ENCODE measurements around the gene HCLS1. TPM values are rescaled to one million over a fixed set of nuclear protein-coding genes. Genes with fewer than 3 reads are reported as not detected.

Gene HCLS1
- total and polyA plus RNA-seq, 9 of the 15 experiments (the other 6 are each of a cell fraction or from before 2014, with no cell fraction given), result 4.8 to 34.1 (median 22.0) TPM

GRCh38 chr3:121670676-121671075, 10.0 kb upstream of the HCLS1 start:
- no peak overlapping the region for H3K4me3 ChIP-seq
- in situ Hi-C loops (cut with MboI), result no loop called here
- no peaks in the 10 kb centered on the region for H3K4me1 ChIP-seq (replicated peaks in 1 of 2; ENCODE audit: control insufficient read depth in 2 of 2, insufficient read depth in 2 of 2, low read length in 2 of 2)
- BruUV-seq (replicated peaks), result no TSS peak
- no peaks in the 10 kb centered on the region for H4K20me1 ChIP-seq (replicated peaks; ENCODE audit: control insufficient read depth, insufficient read depth, low read length)
- no peak overlapping the region for H3K27ac ChIP-seq (ENCODE audit: extremely low read depth, low read depth, low read length)
- no peak overlapping the region for H3K9ac ChIP-seq (ENCODE audit: insufficient read depth in 1 of 2, low read depth in 2 of 2, low read length in 2 of 2)
- POLR2A ChIA-PET, result interaction anchor here (1.2 kb wide), 1 partner anchor 10 kb away, joined by 4 read pairs; the partner anchor contains the start of gene HCLS1
- intact Hi-C loops (cut with micrococcal nuclease), result no loop called here
- H3K9me3 ChIP-seq (replicated peaks; ENCODE audit: control insufficient read depth, insufficient read depth, low read depth, low read length), result no peaks in the 10 kb centered on the region
- no peaks in the 10 kb centered on the region for H3K27me3 ChIP-seq (ENCODE audit: control insufficient read depth in 2 of 2, insufficient read depth in 2 of 2, low read length in 2 of 2)
- FAIRE-seq (no peak), DNase-seq (ENCODE audit: extremely low read depth in 1 of 4, low spot score in 3 of 4) (no peak), ATAC-seq (no peak)
- peaks cover 29% of the 10 kb centered on the region; the same call in 2 of the 3 replicates for H3K36me3 ChIP-seq (ENCODE audit: control insufficient read depth, insufficient read depth, low read length)
- CTCF ChIA-PET (ENCODE audit: low intra/inter-chr PET ratio), result no interaction called here
- H3K9me1 ChIP-seq (ENCODE audit: control insufficient read depth, insufficient read depth, low read length), result no peaks in the 10 kb centered on the region
- H3K79me2 ChIP-seq (ENCODE audit: control insufficient read depth, insufficient read depth, low read length), result no peaks in the 10 kb centered on the region
- H2AFZ ChIP-seq (ENCODE audit: low read depth, low read length), result no peak overlapping the region
- H3K4me2 ChIP-seq (ENCODE audit: insufficient read depth, low read length), result no peak overlapping the region
- TF ChIP-seq NKRF (IDR thresholded peaks at IDR 0.05; ENCODE audit: borderline replicate concordance) (no peak), BRD9 (IDR thresholded peaks at IDR 0.05; ENCODE audit: low read depth, partially characterized antibody) (no peak), HDGF (IDR thresholded peaks at IDR 0.05) (no peak), MGA (IDR thresholded peaks at IDR 0.05) (no peak), CBFA2T3 (IDR thresholded peaks at IDR 0.05) (no peak), SRSF1 (IDR thresholded peaks at IDR 0.05; ENCODE audit: low read depth, low read length) (no peak), PATZ1 (CRISPR knock-in tag; IDR thresholded peaks at IDR 0.05; ENCODE audit: borderline replicate concordance) (no peak), ZFPM2 (CRISPR knock-in tag; IDR thresholded peaks at IDR 0.05) (no peak)
